LNCaP clone FGC (cell line): ENCODE results near the gene OPCML.

Source experiments
- DNase-seq: peaks from one replicate; pipeline ENCODE4 v3.0.0-alpha.2; 2011; ENCODE audit warnings: low read depth
- H3K4me3 ChIP-seq: 2 replicates; pipeline ENCODE4 v1.5.1; 2011; ENCODE audit warnings: mild to moderate bottlenecking, low read depth, low read length, control low read depth
- TF ChIP-seq, protein P1 (sequence below): IDR thresholded peaks from 2 replicates; pipeline ENCODE4 v1.5.1; 2012; ENCODE audit warnings: mild to moderate bottlenecking; ENCODE audit not compliant: control insufficient read depth, insufficient read depth; ENCODE audit errors: extremely low read depth

OPCML gene

GRCh38 chr11:132365650-132366049, 1166.7 kb downstream of the OPCML start:
- H3K4me3 ChIP-seq, result no peak overlapping the region
- DNase-seq, result no peak
- TF ChIP-seq, protein P1, sequence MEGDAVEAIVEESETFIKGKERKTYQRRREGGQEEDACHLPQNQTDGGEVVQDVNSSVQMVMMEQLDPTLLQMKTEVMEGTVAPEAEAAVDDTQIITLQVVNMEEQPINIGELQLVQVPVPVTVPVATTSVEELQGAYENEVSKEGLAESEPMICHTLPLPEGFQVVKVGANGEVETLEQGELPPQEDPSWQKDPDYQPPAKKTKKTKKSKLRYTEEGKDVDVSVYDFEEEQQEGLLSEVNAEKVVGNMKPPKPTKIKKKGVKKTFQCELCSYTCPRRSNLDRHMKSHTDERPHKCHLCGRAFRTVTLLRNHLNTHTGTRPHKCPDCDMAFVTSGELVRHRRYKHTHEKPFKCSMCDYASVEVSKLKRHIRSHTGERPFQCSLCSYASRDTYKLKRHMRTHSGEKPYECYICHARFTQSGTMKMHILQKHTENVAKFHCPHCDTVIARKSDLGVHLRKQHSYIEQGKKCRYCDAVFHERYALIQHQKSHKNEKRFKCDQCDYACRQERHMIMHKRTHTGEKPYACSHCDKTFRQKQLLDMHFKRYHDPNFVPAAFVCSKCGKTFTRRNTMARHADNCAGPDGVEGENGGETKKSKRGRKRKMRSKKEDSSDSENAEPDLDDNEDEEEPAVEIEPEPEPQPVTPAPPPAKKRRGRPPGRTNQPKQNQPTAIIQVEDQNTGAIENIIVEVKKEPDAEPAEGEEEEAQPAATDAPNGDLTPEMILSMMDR, result no peak
